MCF 10A (cell line): ENCODE results near the gene MYO1C. TPM values are rescaled to one million over a fixed set of nuclear protein-coding genes. Genes with fewer than 3 reads are reported as not detected.
"Not testable (repeated sequence)": the region's sequence is repeated elsewhere in the genome, so short reads cannot be mapped to it uniquely, and the experiment has no call there.

Source experiments
- BruUV-seq: library from RNA; stranded (reverse); fragments of 400-500 nt; replicated peaks from 2 replicates; lab custom pipeline; 2021; lab: Mats Ljungman, UMichigan
- CTCF ChIA-PET: fragments of 300-600 bp; sonication (Branson Sonifier 250); formaldehyde crosslinking; extraction: SDS; loops from one replicate; lab custom pipeline; 2021; ENCODE audit warnings: antibody characterized with exemption, inconsistent platforms; lab: Yijun Ruan, JAX
- POLR2A ChIA-PET: fragments of 300-600, 350-650 bp; sonication (Branson Sonifier 250); formaldehyde crosslinking; extraction: SDS; loops from one replicate; lab custom pipeline; 2020; ENCODE audit warnings: antibody characterized with exemption, inconsistent platforms; lab: Yijun Ruan, JAX
- DNase-seq: peaks from one replicate; pipeline ENCODE4 v3.0.0-alpha.2; 2018; ENCODE audit not compliant: unreplicated experiment
- H3K27ac Mint-ChIP-seq: one replicate; pipeline ENCODE4 v1.8.0; 2022; ENCODE audit warnings: mild to moderate bottlenecking, low read depth, mixed read lengths; ENCODE audit not compliant: unreplicated experiment
- H3K27me3 Mint-ChIP-seq: one replicate; pipeline ENCODE4 v1.8.0; 2022; ENCODE audit warnings: mixed read lengths; ENCODE audit not compliant: insufficient read depth, unreplicated experiment
- H3K36me3 Mint-ChIP-seq: one replicate; pipeline ENCODE4 v1.8.0; 2022; ENCODE audit warnings: mild to moderate bottlenecking, moderate library complexity, mixed read lengths; ENCODE audit not compliant: insufficient read depth, unreplicated experiment
- H3K4me1 Mint-ChIP-seq: one replicate; pipeline ENCODE4 v1.8.0; 2022; ENCODE audit warnings: mixed read lengths; ENCODE audit not compliant: insufficient read depth, unreplicated experiment
- H3K4me3 Mint-ChIP-seq: one replicate; pipeline ENCODE4 v1.8.0; 2022; ENCODE audit warnings: mild to moderate bottlenecking, moderate library complexity, mixed read lengths; ENCODE audit not compliant: unreplicated experiment
- H3K9me3 Mint-ChIP-seq: one replicate; pipeline ENCODE4 v1.8.0; 2022; ENCODE audit warnings: mixed read lengths; ENCODE audit not compliant: unreplicated experiment
- intact Hi-C: fragments of 100-400 bp; cut with micrococcal nuclease; formaldehyde crosslinking; loops from 2 replicates; pipeline ENCODE4 v1.14.1; 2022
- total RNA-seq: library from RNA; stranded (reverse); gene quantifications from 2 replicates; pipeline ENCODE4 v1.2.3, GENCODE V29; 2022
- TF ChIP-seq, protein P1 (sequence below): fragments of 200-600 bp; IDR thresholded peaks from one replicate; pipeline ENCODE4 v1.8.0; 2022; ENCODE audit warnings: antibody characterized with exemption, mild to moderate bottlenecking; ENCODE audit not compliant: unreplicated experiment

The MYO1C gene
- total RNA-seq, 1 experiment from 2014 or later: 216 TPM

- Mint-ChIP-seq H3K4me1 (peaks cover 1% of the 10 kb centered on the region), H3K27me3 (no peaks in the 10 kb centered on the region), H3K9me3 (no peaks in the 10 kb centered on the region), H3K27ac (no peak overlapping the region), H3K4me3 (no peak overlapping the region), H3K36me3 (peaks cover 92% of the 10 kb centered on the region)
- TF ChIP-seq, protein P1, sequence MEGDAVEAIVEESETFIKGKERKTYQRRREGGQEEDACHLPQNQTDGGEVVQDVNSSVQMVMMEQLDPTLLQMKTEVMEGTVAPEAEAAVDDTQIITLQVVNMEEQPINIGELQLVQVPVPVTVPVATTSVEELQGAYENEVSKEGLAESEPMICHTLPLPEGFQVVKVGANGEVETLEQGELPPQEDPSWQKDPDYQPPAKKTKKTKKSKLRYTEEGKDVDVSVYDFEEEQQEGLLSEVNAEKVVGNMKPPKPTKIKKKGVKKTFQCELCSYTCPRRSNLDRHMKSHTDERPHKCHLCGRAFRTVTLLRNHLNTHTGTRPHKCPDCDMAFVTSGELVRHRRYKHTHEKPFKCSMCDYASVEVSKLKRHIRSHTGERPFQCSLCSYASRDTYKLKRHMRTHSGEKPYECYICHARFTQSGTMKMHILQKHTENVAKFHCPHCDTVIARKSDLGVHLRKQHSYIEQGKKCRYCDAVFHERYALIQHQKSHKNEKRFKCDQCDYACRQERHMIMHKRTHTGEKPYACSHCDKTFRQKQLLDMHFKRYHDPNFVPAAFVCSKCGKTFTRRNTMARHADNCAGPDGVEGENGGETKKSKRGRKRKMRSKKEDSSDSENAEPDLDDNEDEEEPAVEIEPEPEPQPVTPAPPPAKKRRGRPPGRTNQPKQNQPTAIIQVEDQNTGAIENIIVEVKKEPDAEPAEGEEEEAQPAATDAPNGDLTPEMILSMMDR: no peak
- no peak for DNase-seq
- ChIA-PET POLR2A (interaction anchor here (0.5 kb wide), 1 partner anchor 27 kb away, joined by 4 read pairs; the partner anchor contains the start of gene PITPNA), CTCF (no interaction called here)
- BruUV-seq: no TSS peak
- intact Hi-C loops: no loop called here
Measured at GRCh38 chr17:1535737-1536136, 43.3 kb upstream of the MYO1C start.

DNA sequence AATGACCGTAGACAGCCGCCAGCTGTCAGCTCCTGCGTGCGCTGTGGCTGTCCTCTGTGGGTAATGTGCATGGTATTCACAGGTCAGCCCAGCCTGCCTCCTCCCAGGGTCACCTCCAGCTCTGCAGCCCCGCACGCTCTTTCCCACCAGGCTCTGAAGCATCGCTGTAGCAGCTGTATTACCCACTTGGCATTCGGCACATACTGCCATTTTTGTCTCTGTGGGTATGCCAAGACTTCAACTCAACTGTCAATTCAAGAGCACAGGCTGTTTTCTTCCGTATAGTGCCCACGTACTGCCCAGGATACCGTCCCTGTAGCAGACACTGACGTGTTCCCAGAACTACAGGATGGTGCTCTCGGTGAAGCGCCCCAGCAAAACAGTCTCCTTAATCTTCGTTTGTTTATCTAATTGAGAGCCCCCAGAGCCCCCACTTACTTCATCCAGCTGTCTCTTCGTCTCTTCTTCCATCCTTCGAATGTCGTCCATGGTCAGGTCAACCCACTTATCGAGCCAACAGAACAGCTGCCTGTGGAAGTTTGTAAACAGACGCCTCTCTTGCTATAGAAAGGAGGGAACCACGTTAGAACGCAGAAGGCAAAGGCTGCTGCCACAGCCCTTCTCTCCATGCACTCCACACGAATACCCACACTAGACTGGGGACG lies 41.3 kb upstream of the MYO1C start:
- CTCF ChIA-PET: interaction anchor here (0.7 to 1.2 kb wide), 4 partner anchors 12 to 168 kb away, joined by 3 to 4 read pairs (median 3); no protein-coding TSS in a partner anchor
- intact Hi-C loops: no loop called here
- H3K27ac Mint-ChIP-seq: no peak overlapping the region
- peaks cover 89% of the 10 kb centered on the region for H3K36me3 Mint-ChIP-seq
- no peaks in the 10 kb centered on the region for H3K9me3 Mint-ChIP-seq
- POLR2A ChIA-PET: interaction anchor here (0.9 to 1.5 kb wide), 2 partner anchors 12 to 24 kb away, joined by 3 to 4 read pairs; no protein-coding TSS in a partner anchor
- BruUV-seq: no TSS peak
- peaks cover 9% of the 10 kb centered on the region for H3K4me1 Mint-ChIP-seq
- TF ChIP-seq, protein P1: no peak
- no peak for DNase-seq
- no peaks in the 10 kb centered on the region for H3K27me3 Mint-ChIP-seq
- H3K4me3 Mint-ChIP-seq: no peak overlapping the region

- TF ChIP-seq, protein P1: peak; percentile 17
- POLR2A ChIA-PET: interaction anchor here (0.9 to 1.5 kb wide), 2 partner anchors 13 to 25 kb away, joined by 3 to 4 read pairs; no protein-coding TSS in a partner anchor
- CTCF ChIA-PET: interaction anchor here (0.6 to 1.2 kb wide), 6 partner anchors 13 to 168 kb away, joined by 3 to 4 read pairs (median 3); no protein-coding TSS in a partner anchor
Measured at GRCh38 chr17:1532836-1533602, 40.5 kb upstream of the MYO1C start.

GRCh38 chr17:1529863-1530262 lies 37.4 kb upstream of the MYO1C start:
- peaks cover 81% of the 10 kb centered on the region for H3K36me3 Mint-ChIP-seq
- no peaks in the 10 kb centered on the region for H3K27me3 Mint-ChIP-seq
- ChIA-PET CTCF (interaction anchor here (0.8 kb wide), 1 partner anchor 9 kb away, joined by 6 read pairs; no protein-coding TSS in a partner anchor), POLR2A (interaction anchor here (1.4 kb wide), 1 partner anchor 13 kb away, joined by 5 read pairs; the partner anchor contains the start of gene INPP5K)
- peaks cover 9% of the 10 kb centered on the region for H3K4me1 Mint-ChIP-seq
- peak overlapping the region; percentile 28 for H3K27ac Mint-ChIP-seq
- no peaks in the 10 kb centered on the region for H3K9me3 Mint-ChIP-seq
- no peak overlapping the region for H3K4me3 Mint-ChIP-seq
- intact Hi-C loops: no loop called here
- no peak for DNase-seq
- BruUV-seq: no TSS peak
- TF ChIP-seq, protein P1: no peak

More at GRCh38 chr17:1532836-1533602, 40.5 kb upstream of the MYO1C start:
- Mint-ChIP-seq H3K4me3 (no peak overlapping the region), H3K27ac (no peak overlapping the region), H3K9me3 (no peaks in the 10 kb centered on the region), H3K4me1 (peaks cover 9% of the 10 kb centered on the region), H3K36me3 (peaks cover 87% of the 10 kb centered on the region), H3K27me3 (no peaks in the 10 kb centered on the region)
- DNase-seq: peak; percentile 15
- no TSS peak for BruUV-seq
- intact Hi-C loops: no loop called here

DNA sequence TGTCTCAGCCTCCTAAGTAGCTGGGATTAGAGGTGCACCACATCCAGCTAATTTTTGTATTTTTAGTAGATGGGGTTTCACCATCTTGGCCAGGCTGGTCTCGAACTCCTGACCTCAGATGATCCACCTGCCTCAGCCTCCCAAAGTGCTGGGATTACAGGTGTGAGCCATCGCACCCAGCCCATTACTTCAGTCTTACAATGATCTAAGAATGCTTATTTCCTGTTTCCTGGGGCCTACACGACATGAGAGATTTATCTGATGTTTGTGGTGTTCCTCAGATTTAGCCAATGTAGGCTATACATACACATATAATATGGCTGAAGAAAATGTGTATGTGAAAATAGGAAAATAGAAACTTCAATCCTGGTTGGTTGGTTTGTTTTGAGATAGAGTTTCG lies 34.4 kb upstream of the MYO1C start:
- intact Hi-C loops, DNase-seq, BruUV-seq, H3K27me3 Mint-ChIP-seq, H3K9me3 Mint-ChIP-seq, H3K4me1 Mint-ChIP-seq, H3K4me3 Mint-ChIP-seq, H3K27ac Mint-ChIP-seq: not testable (repeated sequence)
- H3K36me3 Mint-ChIP-seq: peaks cover 79% of the 10 kb centered on the region
- ChIA-PET CTCF (interaction anchor here (0.8 to 1.2 kb wide), 2 partner anchors 15 to 162 kb away, joined by 3 to 4 read pairs; no protein-coding TSS in a partner anchor), POLR2A (interaction anchor here (2.4 kb wide), 1 partner anchor 10 kb away, joined by 13 read pairs; the partner anchor contains the start of gene INPP5K)
